GM18498 (cell line): ENCODE results near the gene SETD2.

Experiments used
- ATAC-seq: cut with Tn5 transposase; IDR thresholded peaks from one replicate; pipeline ENCODE4 v1.9.1; 2021; ENCODE audit warnings: mild to moderate bottlenecking, moderate library complexity; ENCODE audit not compliant: unreplicated experiment

SETD2 gene

DNA sequence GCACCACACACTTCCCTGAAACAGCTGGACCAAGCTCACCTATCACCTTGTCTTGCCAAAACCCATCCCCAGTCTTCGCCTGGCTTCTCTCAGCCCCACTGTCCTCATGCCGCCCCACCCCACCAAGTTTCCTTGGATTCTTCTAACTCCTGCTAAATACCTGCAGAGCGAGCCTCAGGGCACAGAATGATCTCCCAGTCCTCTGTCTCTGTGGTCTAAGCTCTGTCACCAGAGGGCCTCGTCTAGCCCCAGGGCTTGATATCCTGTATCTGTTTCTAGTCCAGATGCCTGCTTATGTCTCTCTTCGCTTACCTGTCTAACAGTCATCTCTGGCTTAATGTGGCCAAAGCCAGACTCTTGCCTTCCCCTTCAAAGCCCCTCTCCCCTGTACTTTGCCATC lies 197.1 kb downstream of the SETD2 start:
- ATAC-seq: no peak
